HUES64 (cell line): ENCODE data around the gene WWP2.
"Not testable (repeated sequence)": the region's sequence is repeated elsewhere in the genome, so short reads cannot be mapped to it uniquely, and the experiment has no call there.

Source experiments
- H3K27ac ChIP-seq: 2 replicates; pipeline ENCODE4 v1.7.0; 2013; ENCODE audit warnings: low read depth, low read length, inconsistent platforms
- H3K27me3 ChIP-seq: 2 replicates; pipeline ENCODE4 v1.6.1; 2013; ENCODE audit warnings: mild to moderate bottlenecking, low read length; ENCODE audit not compliant: insufficient read depth
- H3K36me3 ChIP-seq: 2 replicates; pipeline ENCODE4 v1.6.1; 2013; ENCODE audit warnings: mild to moderate bottlenecking, low read length; ENCODE audit not compliant: insufficient read depth
- H3K4me1 ChIP-seq: 2 replicates; pipeline ENCODE4 v1.6.1; 2013; ENCODE audit warnings: mild to moderate bottlenecking, low read length, moderate library complexity; ENCODE audit not compliant: insufficient read depth
- H3K4me3 ChIP-seq: 2 replicates; pipeline ENCODE4 v1.5.1; 2013; ENCODE audit warnings: mild to moderate bottlenecking, low read length, moderate library complexity
- H3K9ac ChIP-seq: 2 replicates; pipeline ENCODE4 v1.6.1; 2013; ENCODE audit warnings: mild to moderate bottlenecking, low read depth, low read length
- H3K9me3 ChIP-seq: 2 replicates; pipeline ENCODE4 v1.6.1; 2013; ENCODE audit warnings: low read depth, low read length; ENCODE audit not compliant: insufficient read depth
- WGBS: fragments of 150-250, 120-280 bp; methylation state at CpG from one replicate; pipeline ENCODE4 v1.1.7; 2013; ENCODE audit warnings: missing lambda C conversion rate; 5-methylcytosine and 5-hydroxymethylcytosine counted together

WWP2 gene

DNA sequence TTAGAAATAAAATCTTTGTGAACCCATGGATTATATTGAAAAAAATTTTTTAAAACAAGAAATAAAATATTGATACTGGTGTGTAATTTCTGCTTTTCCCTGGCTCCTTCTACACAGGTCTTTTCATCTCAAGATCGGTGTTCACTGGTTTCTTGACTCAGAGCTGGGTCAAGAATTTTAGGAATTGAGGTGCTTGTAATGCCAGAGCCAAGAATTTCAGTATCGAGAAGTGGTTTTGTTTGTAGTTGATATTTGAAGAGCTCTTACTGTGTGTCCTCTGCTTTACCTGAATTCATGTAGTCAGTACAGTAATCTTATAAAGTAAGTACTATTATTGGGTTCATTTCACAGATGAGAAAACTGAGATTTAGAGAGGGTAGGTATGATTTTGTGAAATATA is 7.3 kb downstream of the WWP2 start:
- H3K9me3 ChIP-seq, result no peaks in the 10 kb centered on the region
- H3K27me3 ChIP-seq, result no peaks in the 10 kb centered on the region
- H3K36me3 ChIP-seq, result no peaks in the 10 kb centered on the region
- 91% methylated on average over 2 of the region's 2 CpGs for whole genome bisulfite sequencing
- H3K4me1 ChIP-seq, result no peaks in the 10 kb centered on the region
- H3K27ac ChIP-seq, result no peak overlapping the region
- no peak overlapping the region for H3K9ac ChIP-seq
- H3K4me3 ChIP-seq, result no peak overlapping the region

GRCh38 chr16:69771651-69771967 is 9.5 kb downstream of the WWP2 start:
- H3K27ac ChIP-seq, result no peak overlapping the region
- peaks cover 8% of the 10 kb centered on the region; the same call in 1 of the 2 replicates for H3K9me3 ChIP-seq
- no peaks in the 10 kb centered on the region for H3K27me3 ChIP-seq
- no peaks in the 10 kb centered on the region for H3K4me1 ChIP-seq
- no peak overlapping the region for H3K4me3 ChIP-seq
- no peaks in the 10 kb centered on the region for H3K36me3 ChIP-seq
- H3K9ac ChIP-seq, result no peak overlapping the region
- 91% methylated on average over 2 of the region's 2 CpGs for WGBS

GRCh38 chr16:69773260-69773947 is 11.3 kb downstream of the WWP2 start:
- Histone ChIP-seq H3K9ac (no peak overlapping the region), H3K36me3 (no peaks in the 10 kb centered on the region), H3K4me1 (no peaks in the 10 kb centered on the region), H3K4me3 (no peak overlapping the region), H3K27me3 (no peaks in the 10 kb centered on the region), H3K9me3 (peaks cover 8% of the 10 kb centered on the region; the same call in 1 of the 2 replicates), H3K27ac (no peak overlapping the region)
- over 99% methylated on average over 6 of the region's 6 CpGs for WGBS

- H3K27me3 ChIP-seq, result no peaks in the 10 kb centered on the region
- no peak overlapping the region for H3K9ac ChIP-seq
- no peak overlapping the region for H3K4me3 ChIP-seq
- no peak overlapping the region for H3K27ac ChIP-seq
- peaks cover 8% of the 10 kb centered on the region; the same call in 1 of the 2 replicates for H3K9me3 ChIP-seq
- H3K36me3 ChIP-seq, result no peaks in the 10 kb centered on the region
- no peaks in the 10 kb centered on the region for H3K4me1 ChIP-seq
These were observed 13.4 kb downstream of the WWP2 start for GRCh38 chr16:69775563-69775962.

DNA sequence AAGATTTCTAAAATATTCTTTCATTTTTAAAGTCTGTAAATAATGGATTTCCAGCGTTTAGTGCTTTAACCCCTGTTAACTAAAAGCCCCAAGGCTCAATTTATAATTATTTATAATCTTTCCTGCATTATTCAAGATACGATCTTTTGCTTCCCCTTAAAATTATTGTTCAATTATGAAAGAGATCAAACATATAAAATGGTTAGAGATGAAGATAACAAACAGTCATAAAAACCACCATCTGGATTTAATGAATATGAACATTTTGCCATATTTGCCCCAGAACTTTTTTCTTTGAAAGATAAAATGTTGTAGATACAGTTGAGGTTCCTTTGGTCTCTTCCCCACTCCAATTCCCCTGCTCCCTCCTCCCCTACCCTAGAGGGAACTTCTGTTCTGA is 17.6 kb downstream of the WWP2 start:
- 100% methylated on average over 1 of the region's 2 CpGs for WGBS
- no peak overlapping the region for H3K27ac ChIP-seq
- H3K36me3 ChIP-seq, result no peaks in the 10 kb centered on the region

GRCh38 chr16:69781118-69781517 is 19.0 kb downstream of the WWP2 start:
- H3K4me3 ChIP-seq, result no peak overlapping the region
- no peaks in the 10 kb centered on the region for H3K36me3 ChIP-seq
- no peak overlapping the region for H3K27ac ChIP-seq
- no peak overlapping the region for H3K9ac ChIP-seq
- H3K4me1 ChIP-seq, result no peaks in the 10 kb centered on the region
- H3K27me3 ChIP-seq, result no peaks in the 10 kb centered on the region
- H3K9me3 ChIP-seq, result peaks cover 3% of the 10 kb centered on the region; the same call in 1 of the 2 replicates
- WGBS, result 80% methylated on average over 3 of the region's 3 CpGs

More for the DNA sequence above, 17.6 kb downstream of the WWP2 start:
- Histone ChIP-seq H3K27me3 (no peaks in the 10 kb centered on the region), H3K9me3 (peaks cover 8% of the 10 kb centered on the region; the same call in 1 of the 2 replicates), H3K4me3 (no peak overlapping the region), H3K4me1 (no peaks in the 10 kb centered on the region), H3K9ac (no peak overlapping the region)

DNA sequence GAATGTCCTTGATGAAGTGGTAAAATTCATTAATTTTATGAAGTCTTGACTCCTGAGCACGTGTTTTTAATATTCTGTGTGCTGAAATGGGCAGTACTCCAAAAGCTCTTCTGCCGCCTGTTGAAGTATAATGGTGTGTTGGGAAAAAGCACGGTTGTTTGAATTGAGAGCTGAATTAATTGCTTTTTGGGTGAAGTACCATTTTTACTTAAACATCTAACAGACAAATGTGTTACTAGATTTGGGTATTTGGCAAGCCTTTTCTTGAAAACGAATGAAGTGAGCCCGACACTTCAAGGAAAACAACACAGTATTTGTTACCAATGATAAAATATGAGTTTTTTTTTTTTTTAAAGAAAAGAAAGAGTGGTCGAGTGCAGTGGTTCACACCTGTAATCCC is 22.5 kb downstream of the WWP2 start:
- peaks cover 16% of the 10 kb centered on the region for H3K36me3 ChIP-seq
- H3K27me3 ChIP-seq, result no peaks in the 10 kb centered on the region
- H3K27ac ChIP-seq, result no peak overlapping the region
- no peak overlapping the region for H3K4me3 ChIP-seq
- 93% methylated on average over 3 of the region's 6 CpGs for WGBS
- H3K9me3 ChIP-seq, result no peaks in the 10 kb centered on the region
- H3K9ac ChIP-seq, result no peak overlapping the region
- H3K4me1 ChIP-seq, result no peaks in the 10 kb centered on the region

DNA sequence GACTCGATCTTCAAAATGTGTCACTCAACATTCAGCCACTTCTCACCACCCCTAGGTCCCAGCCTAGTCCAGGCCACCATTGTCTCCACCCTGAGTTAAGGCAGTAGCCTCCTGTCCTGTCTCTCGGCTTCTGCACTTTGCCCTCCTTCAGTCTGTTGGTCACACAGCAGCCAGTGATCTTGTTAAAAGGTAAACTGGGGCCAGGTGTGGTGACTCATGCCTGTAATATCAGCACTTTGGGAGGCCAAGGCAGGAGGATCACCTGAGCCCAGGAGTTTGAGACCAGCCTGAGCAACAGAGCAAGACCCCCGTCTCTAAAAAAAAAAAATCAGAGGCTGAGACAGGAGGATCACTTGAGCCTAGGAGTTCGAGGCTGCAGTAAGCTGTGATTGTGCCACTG is 25.8 kb downstream of the WWP2 start:
- WGBS, result 95% methylated on average over 4 of the region's 4 CpGs

GRCh38 chr16:69791391-69791847 is 29.3 kb downstream of the WWP2 start:
- H3K27me3 ChIP-seq, H3K4me3 ChIP-seq, H3K4me1 ChIP-seq, H3K9me3 ChIP-seq, H3K9ac ChIP-seq, H3K27ac ChIP-seq: not testable (repeated sequence)
- H3K36me3 ChIP-seq, result peaks cover 23% of the 10 kb centered on the region
- 97% methylated on average over 6 of the region's 6 CpGs for WGBS

More for the DNA sequence above, 25.8 kb downstream of the WWP2 start:
- Histone ChIP-seq H3K27ac (no peak overlapping the region), H3K27me3 (no peaks in the 10 kb centered on the region), H3K9ac (no peak overlapping the region), H3K4me3 (no peak overlapping the region), H3K36me3 (peaks cover 23% of the 10 kb centered on the region), H3K9me3 (no peaks in the 10 kb centered on the region), H3K4me1 (no peaks in the 10 kb centered on the region)

DNA sequence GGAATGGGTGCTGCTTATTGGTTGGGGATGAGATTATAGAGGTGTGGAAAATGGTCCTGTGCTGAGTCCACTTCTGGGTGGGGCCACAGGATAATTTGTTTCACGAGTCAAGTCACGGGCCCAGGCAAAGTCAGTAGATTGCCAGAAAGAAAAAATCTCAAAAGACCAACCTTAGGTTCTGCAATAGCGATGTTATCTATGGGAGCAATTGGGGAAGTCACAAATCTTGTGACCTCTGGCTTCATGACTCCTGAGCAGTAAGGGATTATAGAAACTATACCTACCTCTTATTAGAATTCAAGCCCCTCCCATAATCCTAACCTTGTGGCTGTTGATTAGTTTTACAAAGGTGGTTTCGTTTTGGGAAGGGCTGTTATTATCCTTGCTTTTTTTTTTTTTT is 31.4 kb downstream of the WWP2 start:
- WGBS, result 90% methylated on average over 4 of the region's 4 CpGs
- H3K4me1 ChIP-seq, result no peaks in the 10 kb centered on the region
- no peaks in the 10 kb centered on the region for H3K27me3 ChIP-seq
- H3K9me3 ChIP-seq, result no peaks in the 10 kb centered on the region
- no peak overlapping the region for H3K4me3 ChIP-seq
- H3K36me3 ChIP-seq, result peaks cover 11% of the 10 kb centered on the region
- no peak overlapping the region for H3K27ac ChIP-seq
- no peak overlapping the region for H3K9ac ChIP-seq

GRCh38 chr16:69794486-69794885 is 32.4 kb downstream of the WWP2 start:
- H3K27me3 ChIP-seq, result no peaks in the 10 kb centered on the region
- no peaks in the 10 kb centered on the region for H3K9me3 ChIP-seq
- no peak overlapping the region for H3K9ac ChIP-seq
- H3K36me3 ChIP-seq, result peaks cover 16% of the 10 kb centered on the region
- H3K27ac ChIP-seq, result no peak overlapping the region
- 93% methylated on average over 2 of the region's 2 CpGs for WGBS
- H3K4me1 ChIP-seq, result no peaks in the 10 kb centered on the region
- no peak overlapping the region for H3K4me3 ChIP-seq
